Measurements from ENCODE around the gene TBC1D16.

Gene TBC1D16

DNA sequence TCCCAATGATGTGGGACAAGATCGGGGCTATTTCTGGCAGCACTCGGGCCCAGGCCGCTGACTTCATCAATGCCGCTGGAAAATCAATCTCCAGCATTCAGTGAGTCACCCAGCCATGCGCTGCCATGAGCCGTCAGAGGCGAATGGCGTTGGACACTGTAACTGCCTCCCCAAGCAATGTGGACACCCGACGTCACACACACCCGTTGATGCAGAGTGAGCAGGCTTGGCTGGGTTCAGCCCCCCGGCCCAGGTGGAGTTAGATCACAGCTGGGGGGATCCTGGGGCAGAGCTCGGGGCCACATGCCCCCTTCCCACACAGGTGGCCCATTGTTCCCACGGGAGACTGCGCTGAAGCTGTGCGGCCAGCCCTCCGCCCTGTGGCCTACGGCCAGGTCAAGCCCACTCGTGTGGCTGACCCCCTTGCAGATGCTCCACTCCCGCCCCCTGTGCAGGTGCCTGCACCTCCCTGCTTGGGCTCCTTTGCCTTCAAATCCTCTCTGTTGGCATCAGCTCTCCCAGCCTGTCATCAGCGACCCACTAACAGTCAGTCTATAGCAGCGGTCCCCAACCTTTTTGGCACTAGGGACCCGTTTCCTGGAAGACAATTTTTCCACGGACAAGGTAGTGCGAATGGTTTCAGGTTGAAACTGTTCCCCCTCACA lies 89.9 kb downstream of the TBC1D16 start:
- TF ChIP-seq, protein P1, sequence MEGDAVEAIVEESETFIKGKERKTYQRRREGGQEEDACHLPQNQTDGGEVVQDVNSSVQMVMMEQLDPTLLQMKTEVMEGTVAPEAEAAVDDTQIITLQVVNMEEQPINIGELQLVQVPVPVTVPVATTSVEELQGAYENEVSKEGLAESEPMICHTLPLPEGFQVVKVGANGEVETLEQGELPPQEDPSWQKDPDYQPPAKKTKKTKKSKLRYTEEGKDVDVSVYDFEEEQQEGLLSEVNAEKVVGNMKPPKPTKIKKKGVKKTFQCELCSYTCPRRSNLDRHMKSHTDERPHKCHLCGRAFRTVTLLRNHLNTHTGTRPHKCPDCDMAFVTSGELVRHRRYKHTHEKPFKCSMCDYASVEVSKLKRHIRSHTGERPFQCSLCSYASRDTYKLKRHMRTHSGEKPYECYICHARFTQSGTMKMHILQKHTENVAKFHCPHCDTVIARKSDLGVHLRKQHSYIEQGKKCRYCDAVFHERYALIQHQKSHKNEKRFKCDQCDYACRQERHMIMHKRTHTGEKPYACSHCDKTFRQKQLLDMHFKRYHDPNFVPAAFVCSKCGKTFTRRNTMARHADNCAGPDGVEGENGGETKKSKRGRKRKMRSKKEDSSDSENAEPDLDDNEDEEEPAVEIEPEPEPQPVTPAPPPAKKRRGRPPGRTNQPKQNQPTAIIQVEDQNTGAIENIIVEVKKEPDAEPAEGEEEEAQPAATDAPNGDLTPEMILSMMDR (IDR thresholded peaks at IDR 0.05; ENCODE audit: insufficient read depth, low read length, poor library complexity, severe bottlenecking) = no peak
- Histone ChIP-seq H3K27me3 (replicated peaks; ENCODE audit: control insufficient read depth, insufficient read depth, low read length) (no peaks in the 10 kb centered on the region; the same call in 1 of the 2 replicates), H3K4me3 (replicated peaks; ENCODE audit: low read depth, low read length) (no peak overlapping the region), H3K36me3 (ENCODE audit: control insufficient read depth, insufficient read depth, low read length) (no peaks in the 10 kb centered on the region)
- no peak for DNase-seq (ENCODE audit: extremely low read depth, insufficient read length)

DNA sequence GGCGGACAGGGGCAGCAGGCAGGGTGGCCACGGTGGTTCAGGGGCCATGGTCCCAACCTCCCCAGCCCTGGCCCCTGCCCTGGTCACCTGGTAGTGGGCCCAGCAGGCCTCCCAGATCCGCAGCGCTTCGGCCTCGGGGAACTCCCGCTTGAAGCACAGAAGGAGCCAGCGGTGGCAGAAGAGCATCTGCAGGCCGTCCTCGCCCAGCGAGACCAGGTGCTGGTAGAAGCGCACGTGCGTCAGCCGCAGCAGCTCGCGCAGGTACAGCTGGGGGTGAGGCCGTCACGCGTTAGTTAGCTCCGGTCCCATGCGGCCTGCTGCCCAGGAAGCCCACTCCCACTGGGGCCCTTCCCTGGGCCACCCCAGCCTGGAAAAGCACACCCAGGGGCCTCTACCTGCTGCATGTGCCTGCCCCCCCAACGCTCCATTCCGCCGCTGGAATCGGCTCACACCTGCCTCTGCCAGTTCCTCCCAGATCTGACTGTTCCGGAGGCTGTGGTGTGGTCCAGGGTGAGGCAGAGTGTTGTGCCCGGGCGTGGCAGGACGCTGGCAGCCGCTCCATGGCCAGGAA lies 90.8 kb downstream of the TBC1D16 start:
- Histone ChIP-seq H3K36me3 (ENCODE audit: control insufficient read depth, insufficient read depth, low read length) (no peaks in the 10 kb centered on the region), H3K4me3 (replicated peaks; ENCODE audit: low read depth, low read length) (no peak overlapping the region), H3K27me3 (replicated peaks; ENCODE audit: control insufficient read depth, insufficient read depth, low read length) (no peaks in the 10 kb centered on the region; the same call in 1 of the 2 replicates)
- TF ChIP-seq, protein P1 (IDR thresholded peaks at IDR 0.05; ENCODE audit: insufficient read depth, low read length, poor library complexity, severe bottlenecking) = no peak
- DNase-seq (ENCODE audit: extremely low read depth, insufficient read length) = no peak

DNA sequence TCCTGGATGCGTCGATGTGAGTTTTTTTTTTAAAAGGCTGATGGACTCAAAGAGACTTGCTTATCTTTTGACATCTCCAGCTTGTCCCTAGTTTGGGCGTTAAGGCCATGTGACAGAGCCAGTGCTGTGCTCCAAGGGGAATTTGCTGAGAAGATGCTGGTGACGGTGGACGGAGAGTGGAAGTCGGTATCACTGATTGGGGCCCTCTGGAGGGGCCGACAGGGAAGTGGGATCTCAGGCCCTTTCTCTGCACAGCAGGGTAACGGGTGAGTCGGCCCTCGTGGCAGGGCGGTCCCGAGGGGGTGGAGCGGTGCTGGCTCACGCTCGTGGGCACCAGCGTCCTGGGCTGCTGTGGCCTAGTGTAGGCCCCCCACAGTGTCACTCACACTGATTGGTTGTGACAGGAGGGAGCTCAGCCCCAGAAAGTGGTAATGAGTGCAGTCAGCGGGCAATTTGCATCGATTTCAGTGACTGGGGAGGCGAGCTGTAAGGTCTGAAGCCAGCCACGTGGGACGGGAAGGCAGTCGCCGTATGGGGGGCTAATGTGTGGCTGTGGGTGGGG lies 91.3 kb downstream of the TBC1D16 start:
- Histone ChIP-seq H3K4me3 (replicated peaks; ENCODE audit: low read depth, low read length) (no peak overlapping the region), H3K36me3 (ENCODE audit: control insufficient read depth, insufficient read depth, low read length) (no peaks in the 10 kb centered on the region)
- TF ChIP-seq, protein P1 (IDR thresholded peaks at IDR 0.05; ENCODE audit: insufficient read depth, low read length, poor library complexity, severe bottlenecking) = no peak

DNA sequence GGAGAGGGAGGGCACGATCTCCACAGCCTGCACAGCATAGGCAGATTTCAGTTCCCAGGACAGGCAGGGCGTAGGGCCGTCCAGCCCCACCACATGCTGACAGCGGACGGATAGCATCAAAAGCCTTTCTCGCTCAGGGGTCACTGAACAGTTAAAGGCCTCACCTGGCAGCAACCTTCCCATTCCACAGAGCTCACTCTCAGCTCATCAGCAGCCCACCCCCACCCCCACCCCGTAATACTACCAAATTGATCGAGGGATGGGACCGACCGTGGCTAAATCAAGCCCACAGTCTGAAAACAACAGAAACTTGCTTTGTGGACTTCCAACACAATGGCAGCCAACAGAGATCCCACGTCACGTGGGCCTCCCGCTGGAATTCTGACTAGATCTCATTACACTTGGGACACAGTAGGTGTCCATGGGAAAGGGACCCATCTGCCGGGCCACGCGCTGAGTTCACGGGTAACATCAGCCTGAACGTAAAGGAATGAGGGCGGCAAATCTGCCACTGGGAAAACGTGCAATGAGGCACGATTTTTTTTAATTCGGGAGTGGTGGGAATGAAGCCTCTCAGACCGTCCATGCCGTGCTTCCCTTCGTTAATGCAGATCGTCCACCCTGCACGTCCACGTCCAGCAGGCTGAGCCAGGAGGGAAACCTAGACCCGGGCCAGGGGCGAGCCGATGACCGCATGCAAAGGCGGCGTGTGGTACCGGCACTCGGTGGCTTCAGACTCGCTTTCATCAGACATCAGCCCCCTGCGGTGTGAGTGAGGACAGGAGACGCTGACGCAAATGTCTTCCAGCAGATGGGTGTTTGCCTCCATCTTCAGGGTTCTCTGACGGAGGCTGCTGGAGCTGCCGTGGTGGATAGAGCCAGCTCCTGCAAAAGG lies 92.1 kb downstream of the TBC1D16 start:
- no peaks in the 10 kb centered on the region for H3K36me3 ChIP-seq (ENCODE audit: control insufficient read depth, insufficient read depth, low read length)
- DNase-seq (ENCODE audit: extremely low read depth, insufficient read length) = no peak
- no peaks in the 10 kb centered on the region; the same call in 1 of the 2 replicates for H3K27me3 ChIP-seq (replicated peaks; ENCODE audit: control insufficient read depth, insufficient read depth, low read length)
- TF ChIP-seq, protein P1 (IDR thresholded peaks at IDR 0.05; ENCODE audit: insufficient read depth, low read length, poor library complexity, severe bottlenecking) = no peak
- no peak overlapping the region for H3K4me3 ChIP-seq (replicated peaks; ENCODE audit: low read depth, low read length)

More for the DNA sequence above, 91.3 kb downstream of the TBC1D16 start:
- no peak for DNase-seq (ENCODE audit: extremely low read depth, insufficient read length)
- no peaks in the 10 kb centered on the region; the same call in 1 of the 2 replicates for H3K27me3 ChIP-seq (replicated peaks; ENCODE audit: control insufficient read depth, insufficient read depth, low read length)

DNA sequence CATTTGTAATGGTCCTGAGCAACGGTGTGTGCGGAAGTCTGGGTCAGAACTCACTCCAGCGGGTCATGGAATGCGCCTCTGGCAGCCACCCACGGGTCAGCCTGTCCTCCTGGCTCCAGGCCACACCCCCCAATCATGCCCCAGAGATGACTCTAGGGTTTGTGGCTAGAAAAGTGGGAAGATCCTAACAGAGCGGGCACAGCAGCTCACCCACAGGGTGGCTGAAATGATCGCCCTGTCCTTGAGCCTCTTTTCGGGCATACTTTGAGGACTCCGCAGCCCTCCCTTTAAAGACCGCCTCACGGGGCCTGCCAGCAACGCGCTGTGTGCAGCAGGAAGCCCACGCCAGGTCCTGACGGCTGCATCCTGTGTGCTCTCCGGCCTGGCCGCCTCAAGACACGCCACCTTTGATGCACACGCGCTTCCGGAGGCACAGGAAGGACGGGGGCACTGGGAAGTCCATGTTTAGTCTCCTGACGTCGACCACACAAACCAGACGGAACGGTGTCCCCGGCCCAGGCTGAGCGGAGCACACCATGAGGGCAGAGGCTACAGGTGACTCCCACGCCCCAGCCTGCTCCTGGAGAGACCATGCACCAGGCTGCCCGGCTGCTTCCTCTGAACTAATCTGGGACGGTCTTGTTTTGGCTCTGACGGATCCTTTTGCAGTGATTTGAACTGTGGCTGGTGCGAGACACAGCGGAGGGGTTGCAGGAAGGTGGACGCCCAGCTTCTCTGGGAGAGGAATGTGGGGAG lies 92.9 kb downstream of the TBC1D16 start:
- TF ChIP-seq, protein P1 (IDR thresholded peaks at IDR 0.05; ENCODE audit: insufficient read depth, low read length, poor library complexity, severe bottlenecking) = no peak
- Histone ChIP-seq H3K36me3 (ENCODE audit: control insufficient read depth, insufficient read depth, low read length) (no peaks in the 10 kb centered on the region), H3K4me3 (replicated peaks; ENCODE audit: low read depth, low read length) (no peak overlapping the region), H3K27me3 (replicated peaks; ENCODE audit: control insufficient read depth, insufficient read depth, low read length) (no peaks in the 10 kb centered on the region; the same call in 1 of the 2 replicates)
- DNase-seq (ENCODE audit: extremely low read depth, insufficient read length) = no peak
